HFFc6 (cell line): Measurements from ENCODE around the gene FAM135A. TPM values are rescaled to one million over a fixed set of nuclear protein-coding genes. Genes with fewer than 3 reads are reported as not detected.

Source experiments
- DNase-seq: peaks from one replicate; pipeline ENCODE4 v3.0.0-alpha.2; 2018
- H3K27ac Mint-ChIP-seq: 2 replicates; pipeline ENCODE4 v1.8.0; 2020; ENCODE audit warnings: mild to moderate bottlenecking, mixed read lengths
- H3K27me3 Mint-ChIP-seq: 2 replicates; pipeline ENCODE4 v1.8.0; 2021; ENCODE audit warnings: mild to moderate bottlenecking, moderate library complexity, mixed read lengths; ENCODE audit not compliant: insufficient read depth
- H3K36me3 Mint-ChIP-seq: 2 replicates; pipeline ENCODE4 v1.8.0; 2021; ENCODE audit warnings: low read depth, mixed read lengths
- H3K4me1 Mint-ChIP-seq: 2 replicates; pipeline ENCODE4 v1.8.0; 2020; ENCODE audit warnings: low read depth, mixed read lengths
- H3K4me3 Mint-ChIP-seq: 2 replicates; pipeline ENCODE4 v1.8.0; 2020; ENCODE audit warnings: mild to moderate bottlenecking, moderate library complexity, mixed read lengths
- H3K9me3 Mint-ChIP-seq: 2 replicates; pipeline ENCODE4 v1.8.0; 2020; ENCODE audit warnings: mild to moderate bottlenecking, mixed read lengths
- CTCF ChIP-seq: fragments of 200-600 bp; sonication (generic); IDR thresholded peaks from 2 replicates; pipeline ENCODE4 v1.5.0; 2021; ENCODE audit warnings: antibody characterized with exemption, mild to moderate bottlenecking
- total RNA-seq, 6 experiments: library from RNA; stranded (reverse); fragmentation: NEBNext Ultra II Directional; extraction: Animal tissue kit (Norgen Biotek cat#: 25700); gene quantifications; 2 replicates in 1 of 6; 3 replicates in 5 of 6; pipeline ENCODE4 v1.2.3, GENCODE V29; 2021

The FAM135A gene
- total RNA-seq, 6 experiments from 2014 or later, result 2.2 to 4.0 (median 3.9) TPM

GRCh38 chr6:70503813-70504465 is 90.6 kb downstream of the FAM135A start:
- no peak for DNase-seq
- Mint-ChIP-seq H3K9me3 (no peaks in the 10 kb centered on the region), H3K27ac (no peak overlapping the region), H3K4me1 (peaks cover 6% of the 10 kb centered on the region), H3K36me3 (peaks cover 12% of the 10 kb centered on the region), H3K27me3 (no peaks in the 10 kb centered on the region; the same call in 1 of the 2 replicates), H3K4me3 (no peak overlapping the region)
- TF ChIP-seq CTCF, result no peak

DNA sequence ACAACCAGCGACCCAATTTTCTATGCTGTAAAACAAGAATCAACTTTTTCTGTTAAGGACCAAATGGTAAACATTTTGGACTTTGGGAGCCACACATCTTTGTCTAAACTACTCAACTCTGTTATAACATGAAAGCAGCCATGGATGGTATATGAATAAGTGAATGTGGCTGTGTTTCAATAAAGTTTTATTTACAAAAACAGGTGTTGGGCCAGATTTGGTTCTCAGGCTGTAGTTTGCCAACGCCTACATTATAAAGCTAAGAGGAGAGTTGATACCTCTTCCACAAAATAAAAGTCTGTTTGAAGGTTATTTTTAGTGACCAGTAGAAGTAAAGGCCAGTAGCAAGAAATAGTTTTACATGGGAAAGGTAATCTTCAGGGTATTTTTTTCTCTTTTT is 93.0 kb downstream of the FAM135A start:
- peaks cover 12% of the 10 kb centered on the region for H3K36me3 Mint-ChIP-seq
- no peak for DNase-seq
- H3K4me3 Mint-ChIP-seq, result no peak overlapping the region
- TF ChIP-seq CTCF, result no peak
- no peaks in the 10 kb centered on the region for H3K9me3 Mint-ChIP-seq
- H3K27me3 Mint-ChIP-seq, result no peaks in the 10 kb centered on the region; the same call in 1 of the 2 replicates
- peaks cover 6% of the 10 kb centered on the region for H3K4me1 Mint-ChIP-seq
- no peak overlapping the region for H3K27ac Mint-ChIP-seq

- Mint-ChIP-seq H3K4me1 (no peaks in the 10 kb centered on the region), H3K27me3 (no peaks in the 10 kb centered on the region; the same call in 1 of the 2 replicates), H3K36me3 (peaks cover 12% of the 10 kb centered on the region), H3K9me3 (no peaks in the 10 kb centered on the region), H3K4me3 (no peak overlapping the region), H3K27ac (no peak overlapping the region)
- DNase-seq, result no peak
- TF ChIP-seq CTCF, result no peak
These were observed 93.9 kb downstream of the FAM135A start for GRCh38 chr6:70507161-70507560.

DNA sequence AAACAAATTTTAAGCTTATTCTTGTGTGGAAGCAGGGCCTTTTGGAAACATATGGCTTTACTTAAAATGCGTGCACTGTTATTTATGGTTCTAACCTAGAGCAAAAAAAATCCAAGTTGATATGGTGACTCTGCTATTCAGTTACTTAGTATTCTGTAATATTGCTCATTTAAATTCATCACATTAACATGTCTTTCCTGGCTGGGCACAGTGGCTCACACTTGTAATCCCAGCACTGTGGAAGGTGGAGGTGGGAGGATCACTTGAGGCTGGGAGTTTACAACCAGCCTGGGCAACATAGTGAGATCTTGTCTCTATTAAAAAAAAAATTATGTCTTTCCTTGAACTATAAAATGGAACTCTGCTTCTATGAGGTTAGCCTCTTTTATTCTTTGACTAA is 95.6 kb downstream of the FAM135A start:
- peaks cover 5% of the 10 kb centered on the region for H3K36me3 Mint-ChIP-seq
- TF ChIP-seq CTCF, result no peak
- H3K4me1 Mint-ChIP-seq, result no peaks in the 10 kb centered on the region
- no peaks in the 10 kb centered on the region for H3K9me3 Mint-ChIP-seq
- DNase-seq, result no peak
- no peak overlapping the region for H3K4me3 Mint-ChIP-seq
- no peak overlapping the region for H3K27ac Mint-ChIP-seq
- H3K27me3 Mint-ChIP-seq, result no peaks in the 10 kb centered on the region; the same call in 1 of the 2 replicates

DNA sequence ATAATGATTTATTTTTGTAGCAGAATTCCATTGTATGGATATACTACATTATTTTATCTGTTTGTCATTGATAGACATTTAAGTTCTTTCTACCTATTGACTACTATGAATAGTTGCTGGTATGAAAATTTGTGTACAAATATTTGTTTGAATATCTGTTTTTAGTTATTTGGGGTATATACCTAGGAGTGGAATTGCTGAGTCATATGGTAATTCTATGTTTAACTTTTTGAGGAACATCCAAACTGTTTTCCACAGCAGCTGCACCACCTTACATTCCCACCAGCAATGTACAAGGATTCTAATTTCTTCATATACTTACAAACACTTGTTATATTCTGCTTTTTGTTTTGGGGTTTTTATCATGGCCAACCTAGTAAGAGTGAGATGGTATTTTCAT is 97.3 kb downstream of the FAM135A start:
- no peak for DNase-seq
- no peak for TF ChIP-seq CTCF
- Mint-ChIP-seq H3K27me3 (peaks cover 2% of the 10 kb centered on the region; the same call in 1 of the 2 replicates), H3K4me1 (no peaks in the 10 kb centered on the region), H3K4me3 (no peak overlapping the region), H3K9me3 (no peaks in the 10 kb centered on the region), H3K27ac (no peak overlapping the region), H3K36me3 (no peaks in the 10 kb centered on the region)
